ENCODE results near the gene METTL25B. TPM values are rescaled to one million over a fixed set of nuclear protein-coding genes. Genes with fewer than 3 reads are reported as not detected.
"Not testable (repeated sequence)": the region's sequence is repeated elsewhere in the genome, so short reads cannot be mapped to it uniquely, and the experiment has no call there.

The METTL25B gene
- total and polyA plus RNA-seq, 12 donors, result 12.8 to 45.2 (median 15.6) TPM

GRCh38 chr1:156760092-156760795 lies 32.0 kb downstream of the METTL25B start:
- 66 to 68% methylated on average over 6 of the region's 6 CpGs for WGBS, 2 donors
- no peak for TF ChIP-seq CTCF (IDR thresholded peaks at IDR 0.05)
- no peak overlapping the region for H3K27ac ChIP-seq
- ATAC-seq (no peak), DNase-seq (no peak)
- no peaks in the 10 kb centered on the region for H3K36me3 ChIP-seq
- H3K9me3 ChIP-seq, result no peaks in the 10 kb centered on the region
- no peak overlapping the region for H3K4me3 ChIP-seq
- H3K27me3 ChIP-seq, result no peaks in the 10 kb centered on the region
- H3K4me1 ChIP-seq, result peaks cover 0 to 12% (median 5%) of the 10 kb centered on the region in 9 donors
- intact Hi-C loops (cut with DNase I), result no loop called here

- TF ChIP-seq CTCF (IDR thresholded peaks at IDR 0.05), result no peak
- DNase-seq (no peak), ATAC-seq (no peak)
- Histone ChIP-seq H3K27me3 (no peaks in the 10 kb centered on the region), H3K27ac (no peak overlapping the region), H3K4me1 (peaks cover 0 to 7% (median 1%) of the 10 kb centered on the region in 9 donors), H3K4me3 (no peak overlapping the region), H3K9me3 (no peaks in the 10 kb centered on the region), H3K36me3 (no peaks in the 10 kb centered on the region)
- intact Hi-C loops (cut with DNase I), result no loop called here
- WGBS, 2 donors, result 76% methylated on average over 4 of the region's 4 CpGs
Measured at GRCh38 chr1:156760796-156761104, 32.5 kb downstream of the METTL25B start.

- 97% methylated on average over 15 of the region's 15 CpGs for WGBS, 2 donors
- not testable (repeated sequence) for H3K36me3 ChIP-seq, H3K9me3 ChIP-seq, H3K27me3 ChIP-seq, DNase-seq, H3K27ac ChIP-seq, H3K4me3 ChIP-seq, ATAC-seq
- peaks cover 12 to 31% (median 29%) of the 10 kb centered on the region in 9 donors for H3K4me1 ChIP-seq
- intact Hi-C loops (cut with DNase I), result loop anchor here in 5 of 10 donors (5.0 kb wide), 2 partner anchors 38 to 88 kb away; partner anchors contain the start of genes ISG20L2 (in 4 of the 5), METTL25B (in 4 of the 5) and NES (in 1 of the 5)
Measured at GRCh38 chr1:156765136-156765535, 36.9 kb downstream of the METTL25B start.

GRCh38 chr1:156765666-156766065 lies 37.4 kb downstream of the METTL25B start:
- DNase-seq (no peak), ATAC-seq (no peak)
- intact Hi-C loops (cut with DNase I), result loop anchor here in 7 of 10 donors (1.0 to 5.0 kb wide), 7 partner anchors 13 to 88 kb away; partner anchors contain the start of genes ISG20L2 (in 6 of the 7), METTL25B (in 6 of the 7), HDGF (in 3 of the 7) and NES (in 1 of the 7)
- TF ChIP-seq CTCF (IDR thresholded peaks at IDR 0.05), result no peak
- Histone ChIP-seq H3K4me3 (peak overlapping the region in 3 of 10 donors; percentile 95 to 98 (median 96)), H3K27ac (peak overlapping the region in 8 of 10 donors; percentile 85 to 98 (median 95)), H3K36me3 (peaks cover 0 to 9% (median 0%) of the 10 kb centered on the region in 9 donors), H3K27me3 (no peaks in the 10 kb centered on the region), H3K9me3 (no peaks in the 10 kb centered on the region), H3K4me1 (peaks cover 12 to 36% (median 34%) of the 10 kb centered on the region in 9 donors)
- 92 to 94% methylated on average over 5 of the region's 5 CpGs for WGBS, 2 donors
